Right hindlimb (tissue), 1 donor: ENCODE data around the gene ETS1.
A peak's percentile ranks its signal among the peaks of the same experiment; 100 is the strongest.

Source experiments
- DNase-seq: peaks from one replicate; pipeline ENCODE4 v3.0.0-alpha.2; 2018

ETS1 gene

DNA sequence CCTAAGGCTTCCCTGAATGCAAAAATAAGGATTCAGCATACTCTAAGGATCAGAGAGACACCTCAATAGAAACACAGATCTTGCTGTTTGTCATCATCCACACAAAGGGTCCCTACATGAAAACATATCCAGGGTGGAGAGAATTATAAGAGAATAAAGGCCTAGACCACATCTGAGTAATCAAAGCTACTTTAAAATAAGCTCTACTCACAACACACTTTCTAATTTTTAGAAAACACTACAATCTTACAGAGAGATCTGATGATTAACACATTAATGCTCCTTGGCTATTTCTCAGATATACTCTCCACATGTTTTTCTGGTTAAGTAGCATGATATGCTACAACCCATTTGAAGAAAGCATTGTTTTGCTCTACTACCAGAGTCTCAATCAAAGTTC is 108.2 kb downstream of the ETS1 start:
- no peak for DNase-seq

DNA sequence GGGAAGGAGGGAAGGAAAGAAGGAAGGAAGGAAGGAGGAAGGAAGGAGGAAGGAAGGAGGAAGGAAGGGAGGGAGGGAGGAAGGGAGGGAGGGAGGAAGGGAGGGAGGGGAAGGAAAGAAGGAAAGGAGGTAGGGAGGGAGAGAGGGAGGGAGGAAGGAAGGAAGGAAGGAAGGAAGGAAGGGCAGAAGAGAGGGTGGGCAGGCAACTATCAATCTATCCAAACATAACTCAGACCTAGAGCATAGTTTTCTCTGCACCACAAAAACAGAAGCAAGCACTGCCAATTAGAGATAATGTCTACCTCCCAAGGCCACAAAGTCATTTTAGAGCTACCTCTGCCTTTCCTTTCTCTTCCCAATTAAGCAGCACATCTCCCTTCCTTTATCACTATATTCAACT is 109.1 kb downstream of the ETS1 start:
- DNase-seq = no peak

DNA sequence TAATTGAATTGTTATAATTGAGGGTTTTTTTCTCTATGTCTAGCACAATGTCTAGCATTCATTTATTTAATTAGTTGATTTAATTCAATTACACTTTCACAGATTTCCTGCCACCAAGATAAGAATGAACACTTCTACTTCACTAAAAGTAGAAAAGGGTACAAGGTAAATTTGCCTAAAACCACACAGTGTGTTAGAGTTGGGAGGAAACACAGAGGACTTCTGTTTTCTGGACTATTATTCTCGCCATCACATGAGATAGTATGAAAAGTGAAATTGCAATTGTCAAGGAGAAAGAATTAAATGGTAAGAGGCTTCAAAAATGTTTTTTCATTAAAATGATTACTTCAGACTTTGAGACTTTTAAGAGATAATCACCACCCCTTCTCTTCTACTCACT is 109.5 kb downstream of the ETS1 start:
- no peak for DNase-seq

DNA sequence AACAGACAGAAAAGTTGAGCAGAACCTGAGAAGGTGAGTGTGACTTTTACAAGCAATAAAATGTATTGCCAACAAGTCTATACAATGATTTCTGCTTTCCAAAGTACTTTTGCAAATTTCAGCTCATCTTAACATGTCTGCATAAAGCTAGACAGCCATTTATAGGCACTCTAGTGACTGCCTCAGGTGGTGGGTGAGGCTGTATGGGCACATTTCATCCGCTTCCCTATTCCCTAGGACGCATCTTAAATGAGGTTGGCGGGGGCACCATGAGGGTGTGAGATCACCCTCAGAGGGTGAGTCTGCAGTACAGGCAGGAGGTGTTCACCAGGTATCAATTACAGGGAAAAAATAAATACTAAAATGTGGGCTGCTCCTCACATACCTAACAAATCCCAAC is 110.1 kb downstream of the ETS1 start:
- DNase-seq = no peak

DNA sequence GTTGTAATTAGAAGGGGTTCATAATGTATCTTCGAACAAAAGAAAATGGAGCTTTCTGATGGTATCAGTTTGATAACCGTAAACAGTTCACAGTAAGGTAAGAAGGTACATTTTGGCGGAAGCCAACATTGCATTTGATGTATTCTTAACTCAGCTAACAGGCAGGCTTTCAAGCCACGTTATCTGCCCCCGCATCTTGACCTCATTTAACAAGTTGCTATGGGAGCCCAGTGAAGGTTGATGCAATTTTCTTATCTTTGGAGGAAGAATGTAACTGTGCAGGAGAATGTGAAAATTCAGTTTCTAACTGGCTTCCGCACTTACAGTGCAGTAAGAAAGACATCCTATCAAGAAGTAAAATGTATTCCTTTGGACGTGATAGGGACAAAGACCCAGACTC is 110.6 kb downstream of the ETS1 start:
- no peak for DNase-seq

DNA sequence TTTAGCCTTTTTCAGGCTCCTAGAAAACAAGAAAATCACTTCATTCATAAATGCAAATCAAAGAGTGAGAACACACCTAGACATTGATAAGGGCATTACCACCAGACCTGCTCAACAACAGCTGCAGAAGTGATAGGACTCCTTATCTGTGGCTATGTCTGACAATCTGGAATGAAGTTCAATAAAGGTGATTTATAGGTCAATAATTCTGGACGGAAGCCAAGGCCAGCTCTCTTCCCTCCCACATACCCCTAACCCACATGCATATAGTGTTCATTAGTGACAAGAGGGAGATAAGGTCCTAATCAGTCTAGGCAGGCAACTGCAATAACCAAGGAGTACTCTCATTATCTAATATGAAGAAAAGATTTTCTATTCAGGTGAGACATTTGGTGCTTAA is 111.3 kb downstream of the ETS1 start:
- no peak for DNase-seq

DNA sequence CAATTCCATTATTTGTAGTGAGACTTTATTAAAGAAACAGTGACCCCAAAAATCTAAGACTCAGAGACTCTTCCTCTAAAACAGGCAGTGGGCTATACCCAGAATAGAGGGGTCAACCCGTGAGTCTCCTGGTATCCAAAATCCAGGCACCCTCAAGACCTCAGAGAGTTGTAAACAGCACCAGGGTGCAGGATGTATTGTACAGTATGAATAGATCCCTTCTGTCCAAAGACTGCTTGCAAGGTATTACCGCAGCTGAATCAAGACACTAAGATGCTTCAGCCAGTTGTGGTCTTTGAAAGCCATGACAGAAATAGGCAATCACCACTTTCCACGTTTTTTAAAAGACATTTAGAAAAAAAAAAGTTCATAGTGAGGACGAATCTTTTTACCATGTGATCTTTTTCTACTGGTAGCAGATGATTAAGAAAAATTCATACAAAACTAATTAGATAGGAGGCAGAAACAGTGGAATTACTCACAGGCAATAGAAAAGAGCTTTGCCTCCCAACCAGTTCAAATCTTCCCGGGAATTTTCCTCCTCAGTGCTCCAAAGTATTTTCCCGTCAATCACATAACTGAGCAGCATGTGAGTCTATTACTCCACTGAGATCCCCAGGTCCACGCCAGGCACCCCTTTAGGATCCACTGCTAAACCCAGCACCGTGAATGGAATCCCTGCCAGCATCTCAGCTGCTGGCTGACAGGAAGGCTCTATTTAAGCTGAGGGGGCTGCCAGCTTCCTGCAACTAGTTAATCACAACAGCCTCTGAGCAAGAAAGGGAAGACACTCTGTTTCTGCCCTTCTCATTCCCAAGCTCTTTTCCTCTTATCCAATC is 113.1 kb downstream of the ETS1 start:
- DNase-seq = no peak

DNA sequence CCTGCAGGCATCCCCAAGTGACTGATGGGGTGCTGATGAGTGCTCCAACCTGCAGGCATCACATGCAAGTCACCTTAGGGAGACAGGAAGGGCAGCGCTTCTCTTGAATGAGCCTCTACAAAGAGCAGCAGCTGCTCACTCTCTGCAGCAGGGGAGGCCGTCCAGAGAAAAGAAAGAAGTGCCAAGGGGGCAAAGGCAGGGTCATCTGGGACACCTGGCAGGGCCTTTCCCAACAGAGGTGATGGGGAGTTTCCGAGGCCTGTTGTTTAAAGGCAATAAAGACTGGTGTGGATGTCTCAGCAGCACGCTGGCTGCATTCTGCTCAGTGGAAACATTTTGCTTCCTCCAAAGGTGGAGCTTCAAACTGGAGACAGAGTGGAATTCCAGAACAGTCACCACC is 113.7 kb downstream of the ETS1 start:
- DNase-seq = peak; percentile 60

DNA sequence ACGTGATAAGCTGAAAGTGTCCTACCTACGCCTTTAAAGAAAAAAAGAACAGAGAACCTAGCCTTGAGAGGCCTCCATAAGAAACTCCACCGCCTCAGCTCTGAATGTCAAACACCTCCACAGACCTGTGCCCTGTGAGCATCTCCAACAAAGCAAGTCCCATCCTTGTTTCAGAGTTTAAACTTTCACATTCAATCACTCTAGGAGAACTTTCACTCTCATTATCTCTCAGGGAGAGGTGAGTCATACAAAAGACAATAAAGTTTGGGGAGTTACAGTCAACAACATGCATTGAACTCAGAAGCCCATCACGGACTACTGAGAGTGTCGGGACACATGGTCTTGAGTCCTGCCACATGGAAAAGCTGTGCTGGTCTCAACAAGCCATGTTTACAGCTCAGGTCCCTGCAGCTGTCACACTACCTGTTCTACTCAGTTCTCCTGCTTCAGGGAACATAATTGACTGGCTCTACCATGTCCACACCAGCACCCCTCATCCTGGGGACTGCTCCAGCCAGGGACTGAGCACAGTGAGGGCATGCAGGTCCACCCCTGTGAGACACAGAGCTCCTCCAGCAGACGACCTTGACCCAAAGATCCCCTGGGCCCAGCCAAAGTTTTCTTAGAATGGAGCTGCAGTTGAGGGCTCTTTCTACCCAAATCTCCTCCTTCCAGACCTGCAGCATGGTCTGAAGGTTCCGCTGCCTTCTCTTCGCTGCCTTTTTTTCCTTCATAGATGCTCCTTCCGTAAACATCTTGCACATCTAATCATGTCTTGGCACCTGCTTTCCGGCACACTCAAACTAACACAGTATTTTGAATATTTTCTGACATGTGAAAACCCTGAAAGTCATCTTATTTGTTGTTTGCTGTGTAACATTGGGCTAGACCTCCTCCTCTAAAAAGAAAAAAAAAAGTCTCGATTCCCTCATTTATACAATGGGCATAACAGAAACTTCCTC is 114.9 kb downstream of the ETS1 start:
- DNase-seq = no peak

DNA sequence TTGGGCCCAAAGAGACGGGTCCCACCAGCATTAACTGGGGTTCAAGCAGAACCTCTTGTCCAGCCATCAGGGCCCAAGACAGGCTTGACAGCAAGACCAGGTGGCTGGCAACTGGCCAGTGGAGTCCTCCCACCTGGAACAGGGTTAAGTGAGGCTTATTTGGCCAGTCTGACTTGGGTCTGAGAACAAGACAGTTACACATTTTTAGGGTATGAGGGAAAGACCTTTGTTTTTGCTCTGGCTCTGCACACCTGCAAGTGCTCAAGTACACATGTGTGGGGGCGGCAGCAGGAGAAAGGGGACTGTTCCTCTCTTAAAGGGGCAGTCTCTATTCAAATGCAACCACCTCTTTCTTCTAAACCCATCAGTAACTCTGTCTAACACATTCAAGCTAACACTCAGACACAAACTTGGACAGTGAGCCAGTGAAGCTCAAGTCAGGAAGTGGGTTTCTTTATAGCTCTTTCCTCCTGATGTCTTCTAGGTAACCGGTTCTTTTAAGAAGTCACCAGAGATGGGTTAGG is 116.2 kb downstream of the ETS1 start:
- DNase-seq = no peak

DNA sequence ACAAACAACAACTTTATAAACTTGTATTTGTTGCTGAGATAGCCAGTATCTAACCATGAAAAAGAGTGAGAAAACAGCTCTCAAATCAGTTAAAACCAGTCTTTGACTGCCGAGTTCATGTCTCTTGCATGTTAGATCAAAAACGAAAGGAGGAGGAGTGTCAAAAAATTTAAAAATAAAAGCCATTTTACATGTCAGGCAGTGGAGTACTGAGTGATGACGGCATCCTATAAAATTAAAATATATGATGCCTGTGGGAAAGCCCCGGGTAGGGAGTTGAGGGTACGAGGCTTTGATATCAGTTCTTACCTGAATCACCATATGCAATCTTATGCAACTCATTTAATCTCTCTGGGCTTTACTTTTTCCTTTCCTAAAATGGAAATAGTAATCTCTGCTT is 117.3 kb downstream of the ETS1 start:
- no peak for DNase-seq

DNA sequence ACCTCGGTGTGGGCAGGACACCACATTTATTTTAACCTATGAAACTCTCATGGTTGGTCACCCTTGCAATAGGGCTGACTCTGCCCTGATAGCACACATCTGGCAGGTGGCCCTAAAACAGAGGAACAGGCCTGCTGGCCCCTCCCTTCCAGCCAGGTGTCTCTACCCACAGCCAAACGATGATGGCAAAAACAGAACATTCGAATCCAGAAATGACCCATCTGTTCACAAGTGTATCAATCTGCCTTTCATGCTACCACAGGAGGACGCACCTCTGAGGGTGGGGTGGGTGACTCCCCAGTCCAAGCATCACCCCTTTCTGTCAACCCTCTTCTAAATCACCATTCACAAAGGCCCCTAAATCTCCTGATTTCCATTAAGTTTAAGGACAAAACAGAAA is 118.1 kb downstream of the ETS1 start:
- DNase-seq = no peak

DNA sequence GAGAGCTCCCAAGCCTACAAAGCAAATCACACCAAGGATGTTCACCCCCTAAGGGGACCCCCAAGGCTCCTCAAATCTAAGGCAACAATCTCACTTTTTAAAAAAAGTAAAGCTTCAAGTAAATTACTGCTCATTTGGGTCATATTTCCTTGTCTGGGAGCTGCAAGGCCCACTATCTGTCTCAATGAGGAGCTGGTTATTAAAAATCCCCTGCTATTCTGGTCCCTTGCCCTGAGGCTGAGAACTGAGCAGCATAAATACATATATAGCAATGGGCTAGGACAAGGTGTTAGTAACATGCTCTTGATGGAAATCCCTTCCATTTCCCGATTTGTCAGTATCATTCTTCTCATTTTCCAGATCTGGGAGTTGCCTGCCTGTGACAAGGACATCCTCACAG is 119.2 kb downstream of the ETS1 start:
- DNase-seq = no peak

DNA sequence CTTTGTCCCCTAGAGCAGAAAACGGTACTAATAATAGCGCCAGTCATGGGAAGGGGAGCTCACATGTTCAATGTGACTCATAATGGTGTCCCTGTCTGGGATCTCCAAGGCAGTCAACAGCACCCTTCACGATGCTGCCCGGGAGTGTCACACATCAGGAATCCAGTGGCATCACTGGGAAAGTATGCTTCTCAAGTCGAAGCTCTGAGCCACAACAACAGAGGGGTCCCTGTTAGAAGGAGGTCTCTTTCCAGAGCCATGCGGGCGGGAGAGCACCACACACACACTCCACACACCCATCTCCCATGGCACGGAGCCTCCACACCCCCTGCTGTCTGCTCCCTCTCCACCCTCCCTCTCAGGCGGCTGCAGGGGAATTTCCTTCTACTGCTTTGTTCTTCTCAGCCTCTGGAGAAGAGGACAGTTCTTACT is 119.7 kb downstream of the ETS1 start:
- no peak for DNase-seq

DNA sequence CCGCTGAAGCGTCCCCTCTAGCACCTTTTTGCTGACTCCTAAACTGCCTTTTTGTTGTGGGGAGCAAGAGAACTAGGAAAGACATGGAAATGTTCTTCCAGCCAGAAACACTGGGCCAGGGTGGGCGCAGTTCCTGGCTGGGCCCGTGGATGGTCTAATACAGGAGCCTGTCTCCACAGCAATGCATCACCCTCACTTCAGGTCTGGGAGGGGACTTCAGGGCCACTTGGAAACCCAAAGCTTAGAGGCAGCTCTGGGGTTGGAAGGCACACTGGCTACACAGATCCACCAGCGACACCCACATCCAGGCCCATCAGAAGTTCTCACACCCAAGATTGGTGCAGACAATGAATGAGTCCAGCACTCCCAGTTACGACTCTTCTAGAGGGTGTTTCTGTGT is 120.3 kb downstream of the ETS1 start:
- DNase-seq = no peak

DNA sequence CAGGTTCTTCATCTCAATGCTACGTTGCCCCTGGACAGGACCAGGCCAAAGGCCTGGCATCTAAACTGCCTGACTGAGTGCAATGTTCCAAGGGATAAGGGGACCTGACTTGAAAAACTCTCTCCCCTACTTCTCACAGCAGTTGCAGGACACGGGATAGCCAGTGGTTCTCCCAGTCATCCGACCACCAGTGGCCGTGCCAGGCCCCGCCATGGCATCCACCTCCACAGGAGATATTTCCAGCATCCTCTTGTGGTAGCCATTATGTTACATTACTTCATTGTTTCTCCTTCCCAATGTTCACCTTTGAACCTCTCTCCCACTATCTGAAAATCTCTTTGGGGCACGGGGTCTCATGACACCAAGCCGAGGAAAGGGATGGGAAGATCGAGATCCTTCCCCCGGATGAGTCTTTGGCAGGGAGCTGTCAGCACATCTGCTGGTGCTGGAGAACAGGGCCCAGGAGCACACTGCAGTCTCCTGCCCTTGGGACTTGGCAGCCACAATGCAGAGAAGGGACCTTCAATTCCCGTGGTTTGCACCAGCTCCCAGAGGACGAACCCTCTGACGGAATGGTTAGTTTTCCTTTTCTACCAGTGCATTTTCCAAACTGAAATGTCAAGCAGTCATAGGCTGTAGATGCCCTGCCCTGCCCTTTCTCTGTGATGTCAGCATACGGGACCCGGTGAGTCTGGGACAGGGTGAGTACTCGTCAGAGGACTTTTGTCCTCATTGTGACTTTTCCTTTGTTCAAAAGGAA is 121.2 kb downstream of the ETS1 start:
- DNase-seq = no peak

DNA sequence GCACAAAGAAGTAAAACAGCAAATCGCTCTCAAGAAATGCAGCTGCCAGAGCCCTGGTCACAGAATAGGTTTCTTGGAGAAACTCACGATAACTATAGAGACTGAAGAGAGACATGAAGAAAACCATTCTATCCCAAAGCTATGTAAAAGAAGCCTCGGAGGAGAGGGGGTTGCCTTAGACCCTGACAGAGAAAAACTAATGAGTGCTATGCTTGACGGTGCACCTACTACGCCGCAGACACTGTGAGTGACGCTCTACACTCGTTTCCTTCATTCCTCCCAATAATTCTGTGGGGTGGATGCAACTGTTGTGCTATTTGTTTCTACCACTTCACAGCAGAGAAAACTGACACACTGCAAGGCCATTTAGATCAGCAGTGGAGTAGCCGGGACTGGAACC is 121.8 kb downstream of the ETS1 start:
- DNase-seq = no peak

DNA sequence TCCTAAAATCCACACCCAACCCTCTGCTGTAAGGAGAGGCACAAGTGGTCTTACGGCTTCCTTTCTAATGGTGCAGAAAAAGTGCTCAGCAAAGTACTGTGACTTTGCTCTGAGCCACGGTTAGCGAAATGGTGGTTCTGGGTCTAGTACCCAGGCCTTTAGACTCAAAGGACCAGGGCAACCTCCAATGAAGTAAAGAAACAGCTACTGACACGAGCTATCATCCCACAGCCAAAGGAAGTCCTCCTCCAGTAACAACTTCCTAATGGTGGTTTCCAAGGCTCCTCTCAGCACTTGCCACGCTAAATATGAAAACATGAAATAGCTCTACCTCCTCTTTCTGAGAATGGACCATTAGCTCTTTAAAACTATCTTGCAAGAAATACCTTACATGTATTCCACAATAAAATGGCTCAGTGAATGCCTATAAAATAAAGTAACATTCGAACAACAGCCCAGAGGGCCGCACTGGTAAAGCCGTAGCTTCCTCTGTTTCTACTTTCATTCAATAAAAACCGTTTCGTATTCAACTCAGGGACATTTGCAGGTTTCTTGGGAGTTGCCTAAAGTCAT is 122.4 kb downstream of the ETS1 start:
- DNase-seq = no peak

DNA sequence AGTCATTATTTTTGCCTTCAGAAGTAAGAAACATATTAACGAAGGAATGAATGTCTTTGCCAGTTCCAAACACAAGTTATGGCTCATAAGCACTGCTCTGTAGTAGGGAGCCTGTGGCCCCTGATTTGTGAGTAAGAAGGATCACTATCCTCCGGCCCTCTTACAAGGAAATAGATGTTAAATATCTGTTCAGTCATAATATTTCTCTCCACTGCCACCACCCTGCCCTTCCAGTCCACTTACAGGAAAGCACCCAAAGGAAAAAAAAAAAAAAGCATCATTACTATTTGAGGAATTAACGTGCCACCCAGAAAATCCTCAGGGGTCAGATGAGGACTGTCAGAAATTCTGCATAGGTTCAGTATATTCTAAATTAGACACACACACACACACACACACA is 123.4 kb downstream of the ETS1 start:
- DNase-seq = no peak

DNA sequence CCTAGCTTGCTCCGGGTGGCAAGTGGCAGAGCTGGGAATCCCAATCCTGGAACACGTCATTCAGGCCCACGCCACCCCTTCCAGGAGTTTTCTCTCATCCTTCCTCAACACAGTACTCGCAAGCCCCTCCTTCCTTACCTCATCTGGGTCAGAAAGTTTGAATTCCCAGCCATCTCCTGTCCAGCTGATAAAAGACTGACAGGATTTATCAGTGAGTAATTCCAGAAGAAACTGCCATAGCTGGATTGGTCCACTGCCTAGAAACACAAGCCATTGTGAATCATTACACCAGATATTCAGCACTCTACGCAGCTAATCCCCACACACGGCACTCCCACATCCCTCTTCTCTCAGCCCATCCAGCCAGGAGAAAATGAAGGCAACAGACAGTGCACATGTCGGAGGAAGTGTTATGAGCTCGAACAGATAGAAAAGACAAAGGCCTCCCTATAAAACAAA is 124.0 kb downstream of the ETS1 start:
- no peak for DNase-seq

DNA sequence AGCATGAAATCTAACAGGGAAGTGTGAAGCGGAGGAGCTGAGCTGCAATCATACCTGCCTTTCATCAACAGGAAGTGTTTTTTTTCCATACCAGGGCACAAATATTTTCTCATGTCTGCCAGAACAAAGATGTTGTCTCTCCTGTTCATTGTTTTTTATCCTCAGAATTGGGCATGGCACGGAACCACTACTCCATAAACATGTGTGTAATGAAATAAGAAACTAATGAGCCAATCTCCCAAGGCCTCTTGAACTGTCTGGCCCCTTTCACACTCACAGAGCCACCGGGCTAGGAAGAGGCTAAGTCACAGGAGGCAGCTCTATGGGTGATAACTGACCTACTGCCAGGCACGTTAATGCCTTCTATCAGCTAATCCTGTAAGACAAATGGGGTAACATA is 124.4 kb downstream of the ETS1 start:
- no peak for DNase-seq

DNA sequence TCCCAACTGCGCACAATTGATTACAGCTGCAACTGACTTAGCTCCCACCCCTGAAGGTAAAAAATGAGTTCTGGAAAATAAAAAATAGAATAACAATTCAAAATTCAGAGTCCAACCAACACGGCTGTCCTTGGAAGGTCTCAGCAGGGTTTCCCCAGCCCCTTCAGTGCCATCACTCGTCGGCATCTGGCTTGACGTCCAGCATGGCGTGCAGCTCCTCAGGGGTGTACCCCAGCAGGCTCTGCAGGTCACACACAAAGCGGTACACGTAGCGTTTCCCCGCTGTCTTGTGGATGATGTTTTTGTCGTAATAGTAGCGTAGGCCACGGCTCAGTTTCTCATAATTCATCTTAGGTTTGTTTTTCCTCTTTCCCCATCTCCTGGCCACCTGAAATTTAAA is 125.2 kb downstream of the ETS1 start:
- no peak for DNase-seq

DNA sequence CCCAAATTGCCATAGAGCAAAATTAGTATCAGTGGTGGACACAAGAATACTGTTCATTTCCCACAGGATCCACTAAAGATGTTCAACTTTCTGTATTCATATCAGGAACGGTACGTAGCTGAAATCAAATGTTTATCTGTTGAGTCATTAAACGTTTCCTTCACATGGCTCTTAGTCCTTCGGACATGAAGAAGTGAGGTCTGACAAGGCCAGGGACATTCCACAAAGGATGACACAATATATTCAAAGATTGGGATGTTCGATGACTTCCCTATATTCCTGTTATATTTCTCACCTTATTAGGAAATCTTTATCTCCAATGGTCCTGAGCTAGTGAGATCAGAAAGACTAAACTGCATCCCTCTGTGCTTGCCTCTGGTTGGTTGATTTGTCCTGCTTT is 129.0 kb downstream of the ETS1 start:
- no peak for DNase-seq
